Stimulated activated CD8-positive, alpha-beta memory T cell treated with anti-CD3 and anti-CD28 coated beads, Interleukin-12 subunit alpha, Interleukin-12 subunit beta, amount 100 ng/mL, for 4 hours (primary cell): ENCODE results near the gene CRABP2.

Source experiments
- DNase-seq: peaks from one replicate; pipeline ENCODE4 v3.0.0-alpha.2; 2020; ENCODE audit warnings: low read depth

Gene CRABP2

GRCh38 chr1:156705321-156705917 is at the start of gene CRABP2:
Gene CRABP2 (minus strand): TSS chr1:156705583. CDS start chr1:156705446, 137 bp downstream.
- DNase-seq: no peak

GRCh38 chr1:156754219-156754618 is 48.8 kb upstream of the CRABP2 start:
- no peak for DNase-seq

GRCh38 chr1:156752843-156753482 is 47.6 kb upstream of the CRABP2 start:
- DNase-seq: no peak

GRCh38 chr1:156751757-156752481 is 46.5 kb upstream of the CRABP2 start:
- peak; percentile 98 for DNase-seq

GRCh38 chr1:156751451-156751756 is 46.0 kb upstream of the CRABP2 start, which contains the start of gene HDGF:
Gene HDGF (minus strand): TSS chr1:156751675. CDS start chr1:156751429, 246 bp downstream.
- no peak for DNase-seq

- peak; percentile 33 for DNase-seq
Observed at GRCh38 chr1:156750711-156751450, 45.5 kb upstream of the CRABP2 start.

GRCh38 chr1:156750191-156750672 is 44.8 kb upstream of the CRABP2 start:
- DNase-seq: peak; percentile 41

- DNase-seq: no peak
Observed at GRCh38 chr1:156749419-156750118, 44.2 kb upstream of the CRABP2 start.

GRCh38 chr1:156748670-156749418 is 43.5 kb upstream of the CRABP2 start:
- no peak for DNase-seq

- no peak for DNase-seq
Observed at GRCh38 chr1:156747742-156748669, 42.6 kb upstream of the CRABP2 start.

- peak; percentile 48 for DNase-seq
Observed at GRCh38 chr1:156746728-156747631, 41.6 kb upstream of the CRABP2 start.

- no peak for DNase-seq
Observed at GRCh38 chr1:156746406-156746727, 41.0 kb upstream of the CRABP2 start.

GRCh38 chr1:156745881-156746280 is 40.5 kb upstream of the CRABP2 start:
- no peak for DNase-seq

- DNase-seq: no peak
Observed at GRCh38 chr1:156744786-156745419, 39.5 kb upstream of the CRABP2 start.

GRCh38 chr1:156744344-156744743 is 39.0 kb upstream of the CRABP2 start:
- DNase-seq: no peak

GRCh38 chr1:156743367-156744302 is 38.3 kb upstream of the CRABP2 start:
- DNase-seq: no peak

GRCh38 chr1:156742801-156743200 is 37.4 kb upstream of the CRABP2 start:
- no peak for DNase-seq
